Body of pancreas (tissue), 4 donors: Measurements from ENCODE around the gene KATNB1.

Experiments
- POLR2A ChIP-seq, 3 donors: fragments of 450-650 bp; IDR thresholded peaks; one replicate each; pipeline ENCODE4 v1.6.1; 2016; ENCODE audit warnings: antibody characterized with exemption in 3 of 3, mild to moderate bottlenecking in 2 of 3
- TF ChIP-seq, protein P1 (sequence below), 7 experiments: fragments of 450-650 bp in 4 of 7; fragments of 200-600 bp in 3 of 7; sonication (generic) in 3 of 7; IDR thresholded peaks; one replicate each; pipeline ENCODE4 v1.5.1; 2016 to 2019; ENCODE audit warnings: antibody characterized with exemption in 7 of 7

DNA sequence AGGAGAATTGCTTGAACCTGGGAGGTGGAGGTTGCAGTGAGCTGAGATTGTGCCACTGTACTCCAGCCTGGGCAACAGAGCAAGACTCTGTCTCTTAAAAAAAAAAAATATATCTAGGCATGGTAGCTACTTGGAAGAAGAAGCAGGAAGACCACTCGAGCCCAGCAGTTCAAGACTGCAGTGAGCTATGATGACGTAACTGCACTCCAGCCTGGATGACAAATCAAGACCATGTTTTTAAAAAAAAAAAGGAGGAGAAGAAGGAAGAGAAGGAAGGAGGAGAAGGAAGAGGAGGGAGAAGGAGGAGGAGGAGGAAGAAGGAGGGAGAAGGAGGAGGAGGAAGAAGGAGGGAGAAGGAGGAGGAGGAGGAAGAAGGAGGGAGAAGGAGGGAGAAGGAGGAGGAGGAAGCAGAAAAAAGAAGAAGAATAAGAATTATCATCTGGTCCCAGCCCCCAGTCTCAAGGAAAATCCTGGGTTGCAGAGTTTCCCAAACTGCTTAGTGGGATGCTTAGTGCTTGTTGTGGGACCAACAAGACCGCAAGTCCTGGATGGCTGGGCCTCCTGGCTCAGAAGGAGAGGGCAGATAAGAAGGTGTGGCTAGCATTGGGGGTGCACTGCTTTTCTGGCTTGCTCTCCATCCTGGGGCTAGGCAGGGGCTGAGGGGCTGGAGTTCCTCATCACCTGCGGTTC, 44.6 kb upstream of the KATNB1 start:
- no peak for TF ChIP-seq POLR2A (IDR thresholded peaks at IDR 0.05)
- TF ChIP-seq, protein P1, sequence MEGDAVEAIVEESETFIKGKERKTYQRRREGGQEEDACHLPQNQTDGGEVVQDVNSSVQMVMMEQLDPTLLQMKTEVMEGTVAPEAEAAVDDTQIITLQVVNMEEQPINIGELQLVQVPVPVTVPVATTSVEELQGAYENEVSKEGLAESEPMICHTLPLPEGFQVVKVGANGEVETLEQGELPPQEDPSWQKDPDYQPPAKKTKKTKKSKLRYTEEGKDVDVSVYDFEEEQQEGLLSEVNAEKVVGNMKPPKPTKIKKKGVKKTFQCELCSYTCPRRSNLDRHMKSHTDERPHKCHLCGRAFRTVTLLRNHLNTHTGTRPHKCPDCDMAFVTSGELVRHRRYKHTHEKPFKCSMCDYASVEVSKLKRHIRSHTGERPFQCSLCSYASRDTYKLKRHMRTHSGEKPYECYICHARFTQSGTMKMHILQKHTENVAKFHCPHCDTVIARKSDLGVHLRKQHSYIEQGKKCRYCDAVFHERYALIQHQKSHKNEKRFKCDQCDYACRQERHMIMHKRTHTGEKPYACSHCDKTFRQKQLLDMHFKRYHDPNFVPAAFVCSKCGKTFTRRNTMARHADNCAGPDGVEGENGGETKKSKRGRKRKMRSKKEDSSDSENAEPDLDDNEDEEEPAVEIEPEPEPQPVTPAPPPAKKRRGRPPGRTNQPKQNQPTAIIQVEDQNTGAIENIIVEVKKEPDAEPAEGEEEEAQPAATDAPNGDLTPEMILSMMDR (IDR thresholded peaks at IDR 0.05) = no peak
